ENCODE measurements around the gene NCAPH2. TPM values are rescaled to one million over a fixed set of nuclear protein-coding genes. Genes with fewer than 3 reads are reported as not detected.

The NCAPH2 gene
- total RNA-seq, 3 donors from 2014 or later (not counting 1 experiment from before 2014, with no cell fraction given), result 94.5 to 106 (median 104) TPM

- Histone ChIP-seq H3K4me3 (ENCODE audit: low read length) (no peak overlapping the region), H3K27ac (ENCODE audit: low read length) (no peak overlapping the region), H3K36me3 (ENCODE audit: control insufficient read depth, insufficient read depth, low read length) (peaks cover 16% of the 10 kb centered on the region), H3K4me1 (ENCODE audit: control insufficient read depth, insufficient read depth, low read length) (peaks cover 9% of the 10 kb centered on the region), H3K9me3 (ENCODE audit: control insufficient read depth, insufficient read depth, low read length) (no peaks in the 10 kb centered on the region), H3K27me3 (ENCODE audit: control insufficient read depth, insufficient read depth, low read length) (no peaks in the 10 kb centered on the region)
- no peak for DNase-seq
- H3K4me1 Mint-ChIP-seq, result peaks cover 0 to 8% of the 10 kb centered on the region in 2 donors
- no peaks in the 10 kb centered on the region for H3K36me3 Mint-ChIP-seq
- intact Hi-C loops (cut with micrococcal nuclease), result no loop called here
- over 99% methylated on average over 11 of the region's 11 CpGs for WGBS (ENCODE audit: insufficient coverage)
- TF ChIP-seq CTCF (IDR thresholded peaks at IDR 0.05), result no peak
- no peak overlapping the region for H3K4me3 Mint-ChIP-seq
- no peaks in the 10 kb centered on the region for H3K27me3 Mint-ChIP-seq (ENCODE audit: low read depth in 2 of 2)
- ATAC-seq, result no peak
- H3K27ac Mint-ChIP-seq, result no peak overlapping the region
- H3K9me3 Mint-ChIP-seq, result no peaks in the 10 kb centered on the region
Observed at GRCh38 chr22:50572965-50573364, 64.9 kb downstream of the NCAPH2 start.

GRCh38 chr22:50573491-50574382 lies 65.7 kb downstream of the NCAPH2 start:
- Histone ChIP-seq H3K36me3 (ENCODE audit: control insufficient read depth, insufficient read depth, low read length) (peaks cover 13% of the 10 kb centered on the region), H3K9me3 (ENCODE audit: control insufficient read depth, insufficient read depth, low read length) (no peaks in the 10 kb centered on the region), H3K4me3 (ENCODE audit: low read length) (no peak overlapping the region), H3K27ac (ENCODE audit: low read length) (no peak overlapping the region), H3K27me3 (ENCODE audit: control insufficient read depth, insufficient read depth, low read length) (no peaks in the 10 kb centered on the region), H3K4me1 (ENCODE audit: control insufficient read depth, insufficient read depth, low read length) (peaks cover 17% of the 10 kb centered on the region)
- 93% methylated on average over 26 of the region's 26 CpGs for WGBS (ENCODE audit: insufficient coverage)
- H3K9me3 Mint-ChIP-seq, result no peaks in the 10 kb centered on the region
- no peak overlapping the region for H3K27ac Mint-ChIP-seq
- DNase-seq (no peak), ATAC-seq (no peak)
- no peak overlapping the region for H3K4me3 Mint-ChIP-seq
- TF ChIP-seq CTCF (IDR thresholded peaks at IDR 0.05), result no peak
- H3K4me1 Mint-ChIP-seq, result peaks cover 0 to 8% of the 10 kb centered on the region in 2 donors
- intact Hi-C loops (cut with micrococcal nuclease), result no loop called here
- H3K36me3 Mint-ChIP-seq, result no peaks in the 10 kb centered on the region
- no peaks in the 10 kb centered on the region for H3K27me3 Mint-ChIP-seq (ENCODE audit: low read depth in 2 of 2)

GRCh38 chr22:50574383-50574755 lies 66.3 kb downstream of the NCAPH2 start:
- Histone ChIP-seq H3K27ac (ENCODE audit: low read length) (no peak overlapping the region), H3K4me1 (ENCODE audit: control insufficient read depth, insufficient read depth, low read length) (peaks cover 21% of the 10 kb centered on the region), H3K27me3 (ENCODE audit: control insufficient read depth, insufficient read depth, low read length) (no peaks in the 10 kb centered on the region), H3K36me3 (ENCODE audit: control insufficient read depth, insufficient read depth, low read length) (peaks cover 12% of the 10 kb centered on the region), H3K4me3 (ENCODE audit: low read length) (no peak overlapping the region), H3K9me3 (ENCODE audit: control insufficient read depth, insufficient read depth, low read length) (no peaks in the 10 kb centered on the region)
- no peak overlapping the region for H3K27ac Mint-ChIP-seq
- DNase-seq (no peak), ATAC-seq (no peak)
- H3K27me3 Mint-ChIP-seq (ENCODE audit: low read depth in 2 of 2), result no peaks in the 10 kb centered on the region
- no peaks in the 10 kb centered on the region for H3K9me3 Mint-ChIP-seq
- no peak for TF ChIP-seq CTCF (IDR thresholded peaks at IDR 0.05)
- WGBS (ENCODE audit: insufficient coverage), result 96% methylated on average over 11 of the region's 11 CpGs
- peaks cover 0 to 8% of the 10 kb centered on the region in 2 donors for H3K4me1 Mint-ChIP-seq
- no peaks in the 10 kb centered on the region for H3K36me3 Mint-ChIP-seq
- H3K4me3 Mint-ChIP-seq, result no peak overlapping the region
- intact Hi-C loops (cut with micrococcal nuclease), result no loop called here

Other genes with a start within 250 kb of the NCAPH2 start
- gene MAPK12, start 246.5 kb upstream of the NCAPH2 start, total RNA-seq, result 1 to 10 TPM; 2.2 to 2.5 (median 2.4) TPM
- 1 to 10 TPM; 2.2 to 3.1 (median 2.2) TPM for gene MAPK11, start 237.8 kb upstream of the NCAPH2 start, total RNA-seq
- gene PLXNB2, start 200.6 kb upstream of the NCAPH2 start, total RNA-seq, result 10 to 100 TPM in 2 of 3 donors, 1 to 10 TPM in 1; 6.0 to 34.7 (median 18.9) TPM
- 1 to 10 TPM; 3.1 to 5.0 (median 4.5) TPM for gene DENND6B, start 181.2 kb upstream of the NCAPH2 start, total RNA-seq
- gene PPP6R2, start 164.9 kb upstream of the NCAPH2 start, total RNA-seq, result 100 to 1,000 TPM in 1 of 3 donors, 10 to 100 TPM in 2; 76.0 to 103 (median 78.1) TPM
- gene SBF1, start 33.2 kb upstream of the NCAPH2 start, total RNA-seq, result 100 to 1,000 TPM; 235 to 284 (median 242) TPM
- 1 to 10 TPM in 2 of 3 donors, under 1 TPM in 1; 0.26 to 2.5 (median 1.5) TPM for gene ADM2, start 26.7 kb upstream of the NCAPH2 start, total RNA-seq
- under 1 TPM in 1 of 3 donors, not detected in 2; 0.23 TPM for gene MIOX, start 21.4 kb upstream of the NCAPH2 start, total RNA-seq
- gene LMF2, start 522 bp upstream of the NCAPH2 start, total RNA-seq, result 100 to 1,000 TPM; 114 to 129 (median 122) TPM
- gene SCO2, start 17.4 kb downstream of the NCAPH2 start, total RNA-seq, result 10 to 100 TPM in 1 of 3 donors, 1 to 10 TPM in 2; 2.8 to 13.5 (median 8.4) TPM
- 10 to 100 TPM; 17.7 to 44.6 (median 32.4) TPM for gene TYMP, start 21.8 kb downstream of the NCAPH2 start, total RNA-seq
- 1 to 10 TPM; 2.4 to 6.9 (median 5.3) TPM for gene KLHDC7B, start 37.7 kb downstream of the NCAPH2 start, total RNA-seq
- not detected for gene SYCE3, start 54.7 kb downstream of the NCAPH2 start, total RNA-seq
- gene CPT1B, start 70.2 kb downstream of the NCAPH2 start, total RNA-seq, result 10 to 100 TPM; 53.1 to 75.7 (median 55.5) TPM
- gene CHKB, start 74.6 kb downstream of the NCAPH2 start, total RNA-seq, result 100 to 1,000 TPM; 166 to 204 (median 180) TPM
- gene MAPK8IP2, start 92.6 kb downstream of the NCAPH2 start, total RNA-seq, result under 1 TPM; 0.14 to 0.26 (median 0.18) TPM
- gene ARSA, start 119.9 kb downstream of the NCAPH2 start, total RNA-seq, result 10 to 100 TPM; 69.2 to 77.8 (median 69.3) TPM
- under 1 TPM in 1 of 3 donors, not detected in 2; 0.07 TPM for gene SHANK3, start 164.6 kb downstream of the NCAPH2 start, total RNA-seq
- gene ACR, start 230.0 kb downstream of the NCAPH2 start, total RNA-seq, result not detected